HG03354 (cell line): ENCODE data around the gene GSX2.
"Not testable (repeated sequence)": the region's sequence is repeated elsewhere in the genome, so short reads cannot be mapped to it uniquely, and the experiment has no call there.

ENCODE experiments used
- ATAC-seq: cut with Tn5 transposase; IDR thresholded peaks from one replicate; pipeline ENCODE4 v1.9.1; 2021; ENCODE audit warnings: mild to moderate bottlenecking; ENCODE audit not compliant: unreplicated experiment, poor library complexity, severe bottlenecking

Gene GSX2

DNA sequence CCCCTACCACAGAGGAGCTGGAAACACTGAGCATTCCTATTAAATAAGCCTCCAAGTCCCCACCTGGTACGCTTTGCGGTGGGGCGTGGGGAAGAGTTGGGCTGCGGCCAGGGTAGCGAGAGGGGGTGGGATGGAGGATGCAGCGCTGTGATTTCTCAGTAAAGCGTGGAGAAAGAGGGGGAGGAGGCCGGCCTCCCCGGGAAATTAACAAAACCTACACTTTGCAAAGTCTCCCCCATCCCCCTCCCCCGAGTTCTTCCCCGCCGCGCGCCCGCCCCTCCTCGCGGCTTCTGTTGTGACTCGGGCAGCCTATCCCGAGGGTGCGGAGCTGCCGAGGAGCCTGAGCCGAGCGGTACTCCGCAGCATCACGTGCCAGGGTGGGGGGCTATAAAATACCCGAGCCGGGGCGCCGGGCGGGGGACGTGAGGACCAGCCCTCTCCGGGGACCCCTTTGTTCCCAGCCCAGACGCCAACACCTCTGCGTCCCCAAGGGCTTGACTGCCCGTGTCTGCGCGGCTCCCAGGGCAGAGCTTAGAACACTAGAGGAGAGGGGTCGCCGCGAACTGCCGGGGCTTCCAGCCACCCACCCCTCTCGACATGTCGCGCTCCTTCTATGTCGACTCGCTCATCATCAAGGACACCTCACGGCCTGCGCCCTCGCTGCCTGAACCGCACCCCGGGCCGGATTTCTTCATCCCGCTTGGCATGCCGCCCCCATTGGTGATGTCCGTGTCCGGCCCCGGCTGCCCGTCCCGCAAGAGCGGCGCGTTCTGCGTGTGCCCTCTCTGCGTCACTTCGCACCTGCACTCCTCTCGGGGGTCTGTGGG is at the start of gene GSX2:
Gene GSX2, plus strand, starts transcription at position 416 of the 827 bp plus-strand sequence. Its CDS starts 182 bp downstream, at position 598.
- ATAC-seq: no peak

DNA sequence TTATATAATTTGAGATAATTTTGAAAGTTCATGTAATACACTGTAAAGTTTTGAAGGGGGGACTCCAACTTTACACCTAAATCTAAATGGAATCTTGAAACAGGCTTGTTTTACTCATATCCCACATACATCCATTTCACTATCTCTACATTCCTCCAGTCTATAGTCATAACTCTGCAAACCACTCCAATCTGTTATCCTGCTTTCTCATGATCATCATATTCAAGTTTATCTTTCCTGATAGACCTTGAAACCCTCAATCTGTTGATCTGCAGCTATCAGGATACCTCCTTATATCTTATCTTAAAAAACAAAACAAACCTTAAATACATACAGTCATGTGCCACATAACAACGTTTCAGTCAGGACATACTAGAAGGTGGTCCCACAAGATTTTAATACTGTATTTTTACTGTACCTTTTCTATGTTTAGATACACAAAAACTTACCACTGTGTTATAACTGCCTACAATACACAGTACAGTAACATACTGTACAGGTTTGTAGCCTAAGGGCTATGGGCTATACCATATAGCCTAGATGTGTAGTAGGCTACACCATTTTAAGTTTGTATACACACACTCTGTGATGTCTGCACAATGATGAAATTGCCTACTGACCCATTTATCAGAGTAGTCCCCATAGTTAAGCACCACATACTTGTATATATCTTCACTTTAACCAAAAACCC is 49.6 kb upstream of the GSX2 start:
- ATAC-seq: no peak

DNA sequence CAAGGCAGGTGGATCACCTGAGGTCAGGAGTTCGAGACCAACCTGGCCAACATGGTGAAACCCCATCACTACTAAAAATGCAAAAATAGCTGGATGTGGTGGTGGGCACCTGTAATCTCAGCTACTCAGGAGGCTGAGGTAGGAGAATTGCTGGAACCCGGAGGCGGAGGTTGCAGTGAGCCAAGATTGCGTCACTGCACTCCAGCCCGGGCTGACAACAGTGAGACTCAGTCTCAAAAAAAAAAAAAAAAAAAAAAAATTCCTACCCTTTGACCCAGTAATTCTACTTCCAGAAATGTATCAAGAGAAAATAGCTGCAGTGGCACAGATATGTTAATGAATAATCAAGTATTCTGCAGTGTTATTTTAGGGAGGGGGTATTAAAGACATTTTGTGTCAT is 46.6 kb upstream of the GSX2 start:
- not testable (repeated sequence) for ATAC-seq

DNA sequence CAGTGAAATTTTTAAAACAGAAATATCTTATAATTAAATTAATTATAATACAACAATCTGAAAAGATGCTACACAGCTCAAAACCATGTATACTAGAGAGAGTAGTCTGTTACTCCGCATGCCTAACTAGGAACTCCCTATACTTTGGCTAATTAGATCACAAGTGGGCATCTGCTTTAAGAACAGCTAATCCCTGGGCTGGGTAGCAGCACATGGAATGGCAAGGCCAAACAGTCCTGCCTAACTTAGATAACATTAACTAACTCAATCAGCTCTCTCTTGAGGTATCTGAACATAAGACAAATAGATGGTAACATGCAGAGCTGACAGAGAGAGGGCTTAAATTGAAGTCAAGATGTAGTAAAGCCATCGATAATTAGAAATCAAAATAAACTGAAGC is 45.5 kb upstream of the GSX2 start:
- no peak for ATAC-seq

DNA sequence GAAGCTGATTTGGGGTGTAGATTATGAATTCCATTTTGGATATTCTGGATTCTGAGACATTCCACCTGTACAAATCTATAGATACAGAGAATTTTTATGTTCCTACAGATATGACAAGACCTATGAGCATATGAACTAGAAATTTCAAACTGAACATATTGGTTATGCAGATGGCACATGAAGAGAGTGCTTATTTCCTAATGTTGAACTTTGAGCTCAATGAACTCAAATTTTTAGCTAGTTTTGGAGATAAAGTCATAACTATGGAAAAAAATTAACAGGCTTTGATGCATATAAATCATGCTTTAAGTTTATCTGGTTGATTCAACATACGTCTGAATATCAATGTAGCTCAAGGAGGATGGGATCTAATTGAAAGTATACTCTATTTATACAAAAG is 44.5 kb upstream of the GSX2 start:
- ATAC-seq: no peak

DNA sequence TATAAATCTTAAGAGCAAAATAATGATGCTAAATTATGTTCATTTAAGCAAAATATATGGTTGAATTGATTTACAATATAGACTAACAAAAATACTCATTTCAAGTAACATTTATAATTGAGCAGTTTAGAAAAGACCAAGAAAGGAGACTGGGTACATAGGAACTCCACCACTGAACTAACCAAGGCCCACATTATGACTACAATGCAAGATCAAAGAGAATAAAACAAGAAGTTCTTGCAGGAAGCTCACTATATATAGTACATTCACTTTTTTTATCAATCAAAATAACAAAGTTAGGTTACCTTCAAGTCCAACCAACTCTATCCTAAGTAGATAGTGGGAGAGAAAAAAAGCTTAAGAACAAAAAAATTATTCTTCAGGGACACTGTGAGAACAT is 43.6 kb upstream of the GSX2 start:
- no peak for ATAC-seq

DNA sequence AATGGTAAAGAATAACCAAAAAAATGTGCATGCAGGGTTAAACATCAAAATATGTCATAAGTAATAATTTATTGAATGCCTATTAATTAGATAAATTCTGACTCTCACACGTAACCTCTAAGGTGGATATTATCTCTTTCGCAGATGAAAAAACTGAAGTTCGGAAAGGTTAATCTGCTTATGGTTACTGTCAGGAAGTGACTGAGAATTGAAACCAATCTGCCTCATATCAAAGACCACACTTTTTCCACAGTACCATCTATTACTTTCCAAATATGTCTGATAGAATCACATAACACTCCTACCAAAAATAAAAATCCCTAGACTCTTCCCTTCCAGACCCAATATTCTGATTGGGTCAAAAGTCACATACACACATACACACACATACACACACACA is 41.8 kb upstream of the GSX2 start:
- no peak for ATAC-seq

DNA sequence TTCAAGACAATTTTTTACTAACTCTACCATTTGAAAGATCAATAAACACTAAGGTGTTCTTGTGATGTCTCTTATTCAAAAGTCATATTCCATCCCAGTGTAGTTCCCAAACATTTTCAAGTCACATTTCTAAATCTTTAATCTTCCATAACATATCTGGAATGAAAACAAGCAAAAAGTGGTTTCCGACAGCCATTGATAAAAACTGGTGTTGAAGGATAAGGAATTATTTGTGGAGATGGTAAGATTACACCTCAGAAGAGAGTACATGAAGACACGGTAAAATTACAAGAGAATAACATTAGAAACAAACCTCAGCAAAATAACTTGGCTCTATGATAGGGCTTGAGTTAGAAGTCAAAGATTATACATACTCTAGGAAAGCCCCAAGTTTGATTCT is 39.8 kb upstream of the GSX2 start:
- ATAC-seq: no peak

DNA sequence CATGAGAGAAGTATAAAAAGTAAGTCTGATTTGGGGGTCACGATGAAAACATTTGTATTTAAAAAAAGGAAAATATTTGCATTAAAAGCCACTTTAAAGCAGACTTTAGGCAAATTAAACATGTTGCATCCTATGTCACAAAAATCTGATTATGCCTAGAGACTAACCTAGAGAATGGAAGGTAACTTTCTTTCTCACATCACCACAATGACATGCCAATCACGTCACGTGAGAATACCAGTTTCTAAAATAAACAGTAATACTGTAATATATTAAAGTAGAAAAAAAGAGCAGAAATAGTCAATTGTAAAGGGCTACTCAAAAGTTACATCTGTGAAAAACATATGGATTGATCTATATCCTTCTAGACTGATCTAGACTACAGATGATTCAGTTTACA is 38.9 kb upstream of the GSX2 start:
- ATAC-seq: no peak

DNA sequence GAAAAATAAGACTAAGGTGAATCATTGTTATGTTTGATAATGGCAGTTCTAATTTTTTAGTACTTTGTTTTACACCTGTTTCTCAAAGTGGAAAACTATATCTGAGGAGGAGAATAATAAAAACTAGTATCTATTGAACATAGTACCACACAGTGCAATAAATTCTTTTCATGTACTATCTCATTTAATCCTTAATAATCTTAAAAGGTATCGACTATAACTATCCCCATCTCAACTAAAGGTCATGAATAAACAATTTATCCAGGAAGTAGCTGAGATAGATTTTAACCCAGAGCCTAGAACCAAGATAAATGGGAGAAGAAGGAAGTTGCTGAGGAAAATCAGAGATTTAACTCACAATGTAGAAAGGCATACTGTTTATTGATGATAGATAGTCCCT is 38.1 kb upstream of the GSX2 start:
- no peak for ATAC-seq

DNA sequence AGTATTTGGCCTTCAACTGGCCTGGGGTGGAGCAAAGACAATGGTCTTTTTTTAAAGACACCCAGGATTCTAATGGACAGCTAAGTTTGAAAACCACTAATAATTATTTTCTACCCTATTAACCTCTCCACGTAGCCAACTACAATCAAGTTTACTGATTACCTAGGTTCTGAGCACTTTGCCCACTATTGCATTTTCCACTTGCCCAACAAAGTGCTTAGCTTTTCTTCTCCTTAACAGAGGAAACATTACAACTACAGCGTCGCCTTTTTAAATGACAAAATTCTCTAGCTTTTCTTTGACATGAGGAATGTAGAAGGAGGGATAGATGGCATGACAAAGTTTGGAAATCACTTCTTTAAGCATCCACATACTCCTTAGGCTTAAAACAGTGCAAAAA is 37.6 kb upstream of the GSX2 start:
- no peak for ATAC-seq

DNA sequence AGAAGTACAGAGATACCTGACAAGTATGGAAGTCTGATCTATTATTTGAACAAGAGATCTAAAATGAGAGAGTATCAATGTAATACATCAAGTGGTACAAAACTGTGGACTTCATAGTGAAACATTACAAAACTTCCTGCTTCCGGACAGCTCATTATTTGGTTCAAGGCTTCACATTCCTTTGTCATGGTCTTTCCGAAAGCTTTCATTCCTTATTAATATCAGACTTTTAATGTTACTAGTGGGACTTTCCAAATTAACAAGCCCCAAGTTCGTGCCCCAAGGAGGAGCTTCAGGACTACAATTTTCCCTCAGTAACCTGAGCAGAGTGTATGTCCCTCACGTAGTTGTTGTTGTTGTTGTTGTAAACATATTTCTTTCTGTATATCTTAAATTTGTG is 36.7 kb upstream of the GSX2 start:
- no peak for ATAC-seq

DNA sequence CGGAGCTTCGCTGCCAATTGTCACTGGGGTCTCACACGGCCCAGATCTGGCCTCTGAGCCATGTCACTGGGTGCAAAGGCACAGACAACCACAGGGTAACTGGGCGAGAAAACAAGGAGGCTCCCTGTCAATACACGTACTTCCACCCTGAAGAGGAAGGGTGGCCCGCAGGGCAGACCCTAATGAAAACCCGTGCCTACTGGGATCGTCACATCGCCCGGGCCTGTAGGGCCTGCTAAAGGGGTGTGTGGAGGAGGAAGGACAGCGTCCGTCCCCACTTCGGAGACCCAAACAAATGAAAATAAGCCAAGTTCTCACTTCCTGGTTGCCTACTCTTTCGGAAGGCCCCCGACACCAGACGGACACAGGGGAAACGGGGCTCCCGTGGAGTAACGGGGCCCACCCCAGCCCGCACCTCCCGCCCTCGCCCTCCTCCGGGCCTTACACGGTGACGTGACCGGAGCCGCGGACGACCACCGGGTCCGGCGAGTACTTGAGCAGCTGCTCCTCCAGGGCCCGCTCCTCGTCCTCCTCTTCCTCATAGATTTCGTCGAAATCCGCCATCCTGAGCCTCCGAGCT is 36.1 kb upstream of the GSX2 start:
- peak; percentile 41 for ATAC-seq

DNA sequence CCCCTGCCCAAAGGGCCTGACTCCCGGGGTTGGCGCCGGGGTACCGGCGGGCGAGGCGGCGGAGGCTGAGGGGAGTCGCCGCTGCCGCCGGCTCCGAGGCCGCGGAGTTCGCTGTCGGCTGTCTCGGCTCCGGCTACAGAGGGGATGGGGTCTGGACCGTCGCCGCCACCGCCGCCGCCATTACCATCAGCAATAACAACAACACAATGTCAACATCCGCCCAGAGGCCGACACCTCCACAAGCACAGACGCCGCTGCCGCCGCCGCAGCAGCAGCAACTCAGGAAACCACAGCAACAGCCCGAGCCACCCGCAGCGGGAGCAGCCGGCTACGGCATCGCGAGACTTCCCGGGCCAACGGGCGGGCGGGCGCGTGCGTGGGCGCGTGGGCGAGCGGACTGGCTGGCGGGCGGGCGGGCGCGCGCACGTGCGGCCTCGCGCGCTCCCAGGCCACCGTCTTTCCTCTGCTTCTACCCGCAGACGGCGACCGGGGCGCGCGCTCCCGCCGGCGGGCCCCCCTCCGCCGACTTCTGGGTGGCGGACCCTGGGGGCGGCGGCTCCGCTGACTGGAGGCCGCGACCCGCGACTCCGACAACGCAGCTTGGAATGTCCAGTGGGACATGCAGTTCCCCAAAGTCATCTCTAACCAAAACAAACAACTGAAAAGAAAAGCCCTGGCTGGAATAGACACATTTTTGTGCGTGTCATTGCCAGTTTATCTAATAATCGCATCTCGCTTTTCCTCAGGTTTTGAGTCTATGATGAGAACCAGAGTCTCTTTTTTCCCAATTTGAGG is 35.4 kb upstream of the GSX2 start, which contains the start of gene CHIC2:
Gene CHIC2, minus strand, starts transcription at position 289 of the 795 bp plus-strand sequence. CDS start 305 bp downstream, outside the sequence.
- peak; percentile 94 for ATAC-seq

DNA sequence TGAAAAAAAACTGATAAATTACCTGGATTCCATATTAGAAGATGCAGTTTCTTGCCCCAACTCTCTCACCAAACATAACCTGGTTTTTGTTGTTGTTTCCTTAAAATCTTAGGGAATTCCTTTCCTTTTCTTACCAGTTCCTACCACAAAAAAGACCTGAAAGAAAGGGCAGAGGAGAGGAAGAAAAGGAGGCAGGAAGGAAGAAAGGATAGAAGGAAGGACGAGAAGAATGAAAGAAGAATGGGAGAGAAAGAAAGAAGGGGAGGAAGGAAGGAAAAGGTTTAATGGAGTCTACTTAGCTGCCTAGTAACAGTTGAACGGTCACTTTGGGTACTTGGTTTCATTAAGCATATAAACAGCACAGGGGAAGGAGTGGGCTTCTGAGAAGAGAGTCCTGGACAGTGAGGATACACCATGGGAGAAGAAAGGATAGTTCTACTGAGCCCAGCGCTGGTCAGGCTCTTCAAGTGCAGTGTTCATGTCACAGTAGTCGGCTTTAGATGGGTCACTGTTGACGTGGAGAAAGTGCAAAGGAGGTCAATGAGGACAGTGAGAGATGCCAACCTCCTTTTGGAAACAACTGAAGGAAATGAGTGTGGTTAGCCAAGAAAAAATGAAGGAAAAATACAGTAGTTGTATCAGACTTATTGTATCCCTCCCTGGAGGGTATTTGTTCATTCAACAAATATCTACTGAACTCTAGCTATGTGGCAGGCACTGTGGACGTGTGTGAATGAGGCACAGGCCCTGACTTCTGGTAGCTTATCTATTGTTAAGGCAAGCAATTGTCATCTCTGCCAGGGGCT is 34.5 kb upstream of the GSX2 start:
- ATAC-seq: no peak

DNA sequence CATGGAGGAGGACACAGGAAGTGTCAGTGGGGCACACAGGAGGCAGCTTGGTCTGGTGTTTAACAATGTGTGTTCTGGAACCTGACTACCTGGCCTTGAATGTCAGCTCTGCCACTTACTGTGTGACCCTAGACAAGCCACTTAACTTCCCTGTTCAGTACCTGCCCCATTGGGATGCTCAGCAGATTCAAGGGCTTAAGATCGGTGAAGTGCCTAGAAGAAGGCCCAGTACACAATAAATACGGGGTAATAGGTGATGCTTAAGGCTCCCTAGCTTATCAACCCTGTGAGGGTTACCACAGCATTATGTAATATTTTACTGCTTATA is 33.9 kb upstream of the GSX2 start:
- ATAC-seq: no peak

DNA sequence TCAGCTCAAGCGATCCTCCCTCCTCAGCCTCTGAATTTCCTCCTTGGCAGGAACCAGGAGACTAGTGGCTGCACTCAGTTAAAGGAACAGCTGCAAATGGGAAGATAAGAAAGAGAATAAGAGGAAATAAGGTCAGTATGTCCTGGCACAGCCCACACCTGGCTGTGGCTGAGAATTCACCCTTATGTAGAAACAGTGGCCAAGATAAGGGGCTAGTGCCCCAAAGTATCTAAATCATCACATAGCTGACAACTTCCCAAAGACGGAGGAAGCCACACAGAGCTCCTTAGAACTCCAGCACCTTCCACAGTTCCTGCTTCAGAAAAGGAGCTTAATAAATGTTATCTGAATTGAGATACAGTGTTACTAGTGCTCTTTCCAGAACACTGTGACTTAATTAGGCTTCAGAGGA is 33.2 kb upstream of the GSX2 start:
- ATAC-seq: no peak

DNA sequence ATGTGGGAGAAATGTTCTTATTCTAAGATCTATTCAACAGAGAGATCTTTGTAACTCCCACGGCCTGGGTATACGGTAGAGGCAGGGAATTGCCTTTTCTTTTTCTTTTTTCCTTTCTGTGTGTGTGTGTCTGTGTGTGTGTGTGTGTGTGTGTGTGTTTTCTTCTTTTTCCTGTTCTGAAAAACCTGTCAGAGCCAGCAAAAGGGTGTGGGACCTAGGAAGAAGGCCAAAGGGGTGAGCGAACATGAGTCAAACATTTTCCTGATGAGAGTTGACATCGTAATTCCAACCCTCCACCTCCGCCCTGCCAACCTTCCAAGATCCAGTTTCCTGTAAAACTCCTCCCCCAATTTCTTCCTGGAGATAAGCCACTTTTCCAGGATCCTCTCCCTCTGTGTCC is 32.8 kb upstream of the GSX2 start:
- no peak for ATAC-seq

DNA sequence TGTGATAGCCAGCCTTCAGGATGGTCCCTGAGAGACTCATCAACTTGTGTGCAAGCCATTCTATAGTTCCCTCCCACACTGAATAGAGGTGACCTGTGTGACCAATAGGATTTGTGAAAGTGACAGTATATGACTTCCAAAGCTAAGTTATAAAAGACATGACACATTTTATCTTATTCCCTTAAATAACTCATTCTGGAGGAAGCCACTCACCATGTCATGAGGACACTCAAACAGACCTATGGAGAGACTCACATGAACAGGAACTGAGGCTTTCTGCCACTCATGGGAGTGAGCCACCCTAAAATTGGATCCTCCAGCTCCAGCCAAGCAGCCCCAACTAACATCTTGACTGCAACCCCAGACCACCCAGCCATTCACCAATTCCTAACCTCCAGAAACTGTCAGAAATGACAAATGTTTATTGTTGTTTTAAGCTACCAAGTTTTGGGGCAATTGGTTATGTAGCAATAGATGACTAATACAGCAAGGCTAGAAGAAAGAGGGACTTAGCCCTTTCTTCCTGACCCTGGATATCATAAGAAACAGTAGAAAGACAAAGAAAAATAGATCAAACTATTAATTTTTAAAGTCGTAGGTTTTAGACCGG is 26.6 kb upstream of the GSX2 start:
- ATAC-seq: no peak
